Measurements from ENCODE around the gene FOXE3.

GRCh38 chr1:47420547-47420946 is 4.5 kb downstream of the FOXE3 start:
- no peak for TF ChIP-seq CTCF (IDR thresholded peaks at IDR 0.05)
- no peak for TF ChIP-seq REST (IDR thresholded peaks at IDR 0.05; ENCODE audit: insufficient read depth in 1 of 2, low read depth in 2 of 2, low read length in 1 of 2)
- TF ChIP-seq POLR2AphosphoS5 (IDR thresholded peaks at IDR 0.05; ENCODE audit: low read depth, low read length), result no peak
